T-helper 9 cell (primary cell): Measurements from ENCODE around the gene KCNAB2.

Experiments used
- DNase-seq: peaks from one replicate; pipeline ENCODE4 v3.0.0-alpha.2; 2020

Gene KCNAB2

DNA sequence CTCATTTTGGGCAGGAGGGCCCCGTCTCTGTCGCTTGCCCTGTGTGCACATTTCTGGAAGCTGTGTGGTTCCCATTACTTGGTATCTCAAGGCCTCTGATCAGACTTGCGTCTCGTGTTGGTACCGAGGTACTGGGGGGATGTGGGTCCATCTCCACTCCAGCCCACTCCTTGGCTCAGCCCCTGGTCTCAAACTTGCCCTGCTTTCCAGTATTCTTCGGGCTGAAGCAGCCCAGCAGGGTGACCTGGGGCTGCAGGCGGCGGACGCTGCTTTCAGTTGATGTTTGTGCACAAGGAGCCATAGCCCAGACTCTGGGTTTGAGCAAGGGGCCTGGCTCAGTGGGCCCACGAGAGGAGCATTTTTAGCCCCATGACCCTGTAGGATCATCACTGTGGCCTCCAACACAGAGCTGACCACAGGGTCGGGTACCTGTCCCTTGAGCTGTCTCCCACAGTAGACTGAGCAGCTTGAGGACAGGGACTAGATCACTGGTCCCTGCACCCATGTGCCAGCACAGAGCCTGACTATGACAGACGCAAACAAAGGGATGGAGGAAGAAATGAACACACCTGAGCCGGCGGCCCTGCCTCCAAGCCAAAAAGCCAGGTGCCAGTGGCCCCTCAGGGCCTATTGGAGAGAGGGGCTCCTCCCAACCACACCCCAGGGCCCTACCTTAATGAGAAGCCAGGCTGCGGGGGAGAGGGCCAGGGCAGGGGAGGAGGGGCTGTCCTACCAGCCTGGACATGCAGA lies 87.6 kb downstream of the KCNAB2 start:
- DNase-seq, result no peak

GRCh38 chr1:6134206-6134605 lies 88.5 kb downstream of the KCNAB2 start:
- DNase-seq, result no peak

DNA sequence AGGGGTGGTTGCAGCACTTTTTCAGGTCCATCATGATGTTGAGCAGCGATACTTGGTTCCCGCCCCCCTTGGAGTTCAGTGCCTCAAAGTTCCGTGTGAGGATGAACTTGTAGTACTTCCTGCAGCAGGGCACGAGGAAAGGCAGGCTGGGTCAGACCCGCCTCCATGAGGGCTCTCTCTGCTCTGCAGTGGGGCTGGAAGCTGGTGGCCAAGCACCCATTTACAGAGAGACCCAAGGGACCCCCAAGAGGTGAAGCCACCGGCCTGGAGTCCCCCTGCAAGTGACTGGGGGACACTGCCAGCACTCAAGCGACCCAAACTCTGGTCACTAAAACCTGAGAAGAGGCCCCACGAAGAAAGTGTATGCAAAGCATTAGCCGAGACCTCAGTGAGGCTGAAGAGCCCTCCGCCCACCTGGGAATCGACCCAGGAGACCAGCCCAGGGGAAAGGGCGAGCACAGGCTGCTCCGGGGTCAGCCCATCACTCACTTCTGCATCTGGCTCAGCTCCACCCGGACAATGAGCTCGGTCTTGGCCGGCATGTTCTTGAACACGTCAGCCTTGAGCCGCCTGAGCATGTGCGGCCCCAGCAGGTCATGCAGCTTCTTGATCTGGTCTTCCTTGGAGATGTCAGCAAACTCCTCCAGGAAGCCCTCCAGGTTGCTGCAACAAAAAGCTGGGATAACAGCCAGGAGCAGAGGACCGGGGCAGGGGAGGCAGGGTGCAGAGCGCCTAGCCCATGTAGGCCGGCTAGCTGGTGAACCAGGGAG lies 89.2 kb downstream of the KCNAB2 start:
- DNase-seq, result no peak

GRCh38 chr1:6136516-6137220 lies 91.0 kb downstream of the KCNAB2 start:
- DNase-seq, result no peak

DNA sequence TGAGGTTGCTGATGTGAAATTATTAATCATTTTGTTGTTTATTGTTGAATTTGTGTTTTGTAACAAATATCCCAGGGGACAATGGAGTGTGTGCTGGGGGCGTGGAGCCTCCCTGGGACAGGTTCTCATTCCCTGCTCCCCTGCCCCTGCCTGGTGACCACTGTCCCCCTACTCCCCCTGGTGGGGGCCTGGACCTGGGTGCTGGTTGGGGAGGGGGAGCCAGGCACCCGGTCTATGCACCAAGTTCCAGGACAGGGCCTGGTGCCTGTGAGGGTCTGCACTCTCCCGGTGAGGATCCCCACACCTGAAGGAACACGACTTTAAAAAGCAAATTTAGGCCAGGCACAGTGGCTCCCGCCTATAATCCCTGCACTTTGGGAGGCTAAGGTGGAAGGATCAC lies 92.1 kb downstream of the KCNAB2 start:
- no peak for DNase-seq

GRCh38 chr1:6140413-6140812 lies 94.7 kb downstream of the KCNAB2 start:
- DNase-seq, result no peak

GRCh38 chr1:6141592-6141991 lies 95.9 kb downstream of the KCNAB2 start:
- no peak for DNase-seq

- no peak for DNase-seq
Observed at GRCh38 chr1:6142036-6142621, 96.4 kb downstream of the KCNAB2 start.

DNA sequence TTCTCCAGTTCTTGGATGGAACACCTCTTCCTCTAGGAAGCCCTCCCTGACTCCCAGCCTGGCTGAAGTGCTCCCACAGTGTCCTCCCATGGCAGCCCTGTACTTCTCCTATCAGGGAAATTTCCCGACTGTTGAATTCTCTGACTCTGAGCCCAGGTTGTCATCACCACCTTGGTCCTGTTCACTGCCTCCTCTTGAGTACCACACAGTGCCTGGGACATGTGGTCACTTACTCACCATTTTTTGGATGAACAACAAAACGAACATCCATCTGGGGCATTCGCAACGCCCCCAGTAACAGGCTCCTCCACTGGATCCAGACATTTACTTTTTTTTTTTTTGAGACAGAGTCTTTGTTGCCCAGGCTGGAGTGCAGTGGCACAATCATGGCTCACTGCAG lies 97.0 kb downstream of the KCNAB2 start:
- no peak for DNase-seq

GRCh38 chr1:6143395-6143794 lies 97.7 kb downstream of the KCNAB2 start:
- no peak for DNase-seq

GRCh38 chr1:6144175-6144574 lies 98.5 kb downstream of the KCNAB2 start:
- no peak for DNase-seq

DNA sequence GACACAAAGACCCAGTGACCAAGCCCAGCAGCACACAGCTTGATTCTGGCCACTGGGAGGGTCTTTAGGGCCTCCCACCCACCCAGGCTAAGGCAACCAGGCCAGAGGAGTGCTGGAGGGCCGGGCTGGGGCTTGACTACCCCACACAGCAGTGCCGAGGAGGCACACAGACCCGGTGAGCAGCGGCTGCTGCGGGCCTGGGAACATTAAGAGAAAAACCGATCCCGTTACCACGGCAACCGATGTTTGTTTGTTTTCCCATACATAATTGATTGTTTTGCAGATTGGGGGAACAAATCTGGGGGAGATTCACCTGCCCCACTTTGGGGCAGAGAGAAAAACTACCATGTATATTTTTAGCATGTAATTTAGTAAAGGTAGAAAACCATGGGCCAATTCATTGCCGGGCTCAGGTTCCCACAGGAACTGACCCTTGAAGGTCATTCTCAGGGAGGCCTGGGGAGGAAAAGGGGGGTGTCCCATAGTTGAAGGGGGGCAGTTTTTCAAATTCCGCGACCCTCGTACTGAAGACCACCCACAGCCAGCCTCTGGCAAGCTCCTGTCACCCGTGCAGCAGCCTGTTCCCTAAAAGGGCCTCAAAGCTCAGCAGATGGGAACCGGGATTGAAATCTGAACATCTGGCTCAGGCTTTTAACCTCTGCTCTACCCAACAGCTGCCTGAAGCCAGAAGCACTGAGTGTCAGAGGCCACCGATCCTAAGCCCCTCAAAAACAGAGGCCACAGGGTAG lies 99.1 kb downstream of the KCNAB2 start:
- no peak for DNase-seq

DNA sequence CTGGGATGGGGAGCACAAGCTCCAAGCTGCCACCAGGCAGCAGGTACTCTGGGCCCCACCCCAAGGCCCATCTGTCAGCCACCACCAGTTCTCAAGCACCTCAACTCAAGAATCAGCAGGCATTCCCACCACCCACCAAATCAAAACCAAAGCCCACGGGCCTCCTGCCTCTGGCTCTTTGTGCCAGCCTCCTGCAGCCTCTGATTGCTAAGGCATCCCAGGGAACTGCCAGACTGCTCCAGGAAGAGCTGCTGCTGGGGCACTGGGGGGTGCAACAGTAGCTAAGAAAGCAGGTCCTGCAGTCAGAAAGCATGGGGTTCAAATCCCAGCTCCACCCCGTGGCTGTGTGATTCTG lies 99.7 kb downstream of the KCNAB2 start:
- no peak for DNase-seq

DNA sequence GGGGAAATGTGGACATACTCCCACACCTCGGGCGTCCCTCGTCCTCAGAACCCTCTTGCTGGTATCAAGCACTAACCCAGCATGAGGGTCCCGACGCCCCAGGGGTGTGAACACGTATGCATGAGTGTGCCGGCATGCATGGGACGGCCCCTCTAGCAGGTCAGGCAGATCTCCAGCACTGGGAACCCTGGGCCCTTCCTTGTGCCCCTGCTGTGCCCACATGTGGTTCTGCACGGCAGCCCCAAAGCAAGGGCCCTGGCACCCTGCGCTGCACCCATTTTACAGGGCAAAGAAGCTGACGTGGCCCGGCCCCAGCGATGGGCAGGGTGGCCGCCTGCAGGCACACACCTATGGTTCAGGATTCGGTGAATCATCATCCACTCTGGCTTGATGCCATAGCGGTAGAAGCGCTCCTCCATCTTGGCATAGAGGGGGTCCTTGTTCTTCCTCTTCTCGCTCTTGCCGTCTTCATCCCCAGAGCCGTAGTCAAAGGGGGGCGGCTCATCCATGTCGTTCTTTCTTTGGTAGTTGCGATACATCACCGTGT lies 100.2 kb downstream of the KCNAB2 start:
- no peak for DNase-seq

DNA sequence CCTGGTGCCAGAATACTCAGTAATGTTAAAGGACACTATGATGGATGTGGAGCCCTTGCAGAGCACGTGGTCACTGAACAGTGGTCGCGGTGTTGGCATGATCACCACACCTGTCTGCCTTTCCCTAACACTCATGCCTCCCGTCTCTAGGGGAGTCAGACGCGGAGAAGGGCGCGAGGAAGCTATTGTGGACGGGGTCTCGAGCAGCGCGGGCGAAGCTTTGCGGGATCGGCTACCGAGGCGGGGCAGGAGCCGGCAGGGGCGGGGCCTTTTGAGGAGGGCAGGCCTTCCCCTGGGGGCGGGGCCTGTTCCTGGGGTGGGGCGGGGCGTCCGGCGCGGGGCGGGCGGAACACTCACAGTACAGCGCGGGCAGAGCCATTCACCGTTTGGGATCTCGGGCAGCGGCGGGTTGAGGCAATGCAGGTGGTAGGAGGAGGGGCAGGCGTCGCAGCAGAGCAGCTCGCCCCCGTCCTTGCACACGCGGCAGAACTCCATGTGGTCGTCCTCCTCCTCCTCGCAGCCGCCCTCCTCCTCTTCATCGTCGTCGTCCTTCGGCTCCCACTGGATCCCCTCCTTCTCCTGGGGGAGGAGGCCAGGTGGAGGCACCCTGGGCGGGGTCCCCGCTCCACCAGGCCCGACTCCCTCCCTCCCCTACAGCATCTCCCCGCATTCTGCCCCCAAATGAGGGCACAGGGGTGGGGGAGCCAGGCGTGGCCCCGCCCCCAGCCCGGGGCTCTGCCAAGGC lies 103.0 kb downstream of the KCNAB2 start:
- DNase-seq, result peak; percentile 48

DNA sequence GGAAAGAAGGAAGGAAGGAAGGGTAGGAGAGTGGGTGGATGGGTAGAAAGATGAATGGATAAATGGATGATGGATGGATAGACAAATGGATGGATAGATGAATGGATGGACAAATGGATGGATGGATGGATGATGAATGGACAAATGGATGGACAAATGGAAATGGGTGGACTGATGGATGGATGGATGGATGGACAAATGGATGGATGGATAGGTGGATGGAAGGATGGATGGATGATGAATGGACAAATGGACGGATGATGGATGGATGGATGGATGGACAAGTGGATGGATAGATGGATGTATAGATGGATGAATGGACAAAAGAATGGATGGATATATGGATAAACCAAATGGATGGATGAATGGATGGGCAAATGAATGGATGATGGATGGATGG lies 103.9 kb downstream of the KCNAB2 start:
- DNase-seq, result no peak

- no peak for DNase-seq
Observed at GRCh38 chr1:6150006-6150938, 104.6 kb downstream of the KCNAB2 start.
